ENCODE data around the gene RFTN2. TPM values are rescaled to one million over a fixed set of nuclear protein-coding genes. Genes with fewer than 3 reads are reported as not detected.
A peak's percentile ranks its signal among the peaks of the same experiment; 100 is the strongest.

The RFTN2 gene
- total and polyA plus RNA-seq, 9 of the 15 experiments (the other 6 are each of a cell fraction or from before 2014, with no cell fraction given): 0.01 to 0.11 (median 0.04) TPM; not detected in 6

DNA sequence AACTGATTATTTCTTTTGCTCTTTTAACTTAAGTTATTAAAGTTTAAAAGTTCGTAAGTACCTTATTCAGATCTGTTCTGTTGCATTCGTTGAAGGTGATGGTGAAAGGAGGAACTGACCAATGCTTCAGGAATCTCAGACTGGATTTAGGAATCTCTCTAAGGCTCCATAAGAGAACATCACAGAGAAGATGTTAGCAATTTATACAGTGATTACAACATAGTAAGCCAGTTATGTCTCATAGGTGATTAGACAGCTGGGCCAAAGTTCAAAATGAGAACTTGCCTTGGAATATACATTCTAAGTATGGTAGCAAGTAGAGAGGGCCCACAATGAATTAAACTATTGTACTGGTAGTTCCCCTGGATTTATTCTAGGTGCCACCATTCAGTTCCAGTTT is 32.9 kb upstream of the RFTN2 start:
- Histone ChIP-seq H3K27ac (ENCODE audit: extremely low read depth, low read depth, low read length) (no peak overlapping the region), H4K20me1 (replicated peaks; ENCODE audit: control insufficient read depth, insufficient read depth, low read length) (peaks cover 14% of the 10 kb centered on the region), H2AFZ (ENCODE audit: low read depth, low read length) (no peak overlapping the region), H3K4me2 (ENCODE audit: insufficient read depth, low read length) (peak overlapping the region; percentile 60), H3K27me3 (ENCODE audit: control insufficient read depth in 2 of 2, insufficient read depth in 2 of 2, low read length in 2 of 2) (no peaks in the 10 kb centered on the region), H3K4me3 (peak overlapping the region; percentile 10; the same call in 1 of the 2 replicates), H3K9ac (ENCODE audit: insufficient read depth in 1 of 2, low read depth in 2 of 2, low read length in 2 of 2) (peak overlapping the region in 1 of 2 experiments; percentile 52; a peak in 1 of 4 replicates), H3K4me1 (replicated peaks in 1 of 2; ENCODE audit: control insufficient read depth in 2 of 2, insufficient read depth in 2 of 2, low read length in 2 of 2) (peaks cover 5 to 12% of the 10 kb centered on the region in 2 experiments; a peak in 4 of 5 replicates), H3K9me1 (ENCODE audit: control insufficient read depth, insufficient read depth, low read length) (no peaks in the 10 kb centered on the region), H3K36me3 (ENCODE audit: control insufficient read depth, insufficient read depth, low read length) (peaks cover 53% of the 10 kb centered on the region), H3K79me2 (ENCODE audit: control insufficient read depth, insufficient read depth, low read length) (peaks cover 62% of the 10 kb centered on the region), H3K9me3 (replicated peaks; ENCODE audit: control insufficient read depth, insufficient read depth, low read depth, low read length) (no peaks in the 10 kb centered on the region)
- BruUV-seq (replicated peaks): no TSS peak
- ChIA-PET POLR2A (no interaction called here), CTCF (ENCODE audit: low intra/inter-chr PET ratio) (interaction anchor here (1.0 to 1.6 kb wide), 2 partner anchors 70 to 588 kb away, joined by 3 to 6 read pairs; no protein-coding TSS in a partner anchor)
- ATAC-seq (no peak), DNase-seq (ENCODE audit: extremely low read depth in 1 of 4, low spot score in 3 of 4) (no peak), FAIRE-seq (no peak)
- 10% methylated on average over 2 of the region's 2 CpGs for WGBS (ENCODE audit: insufficient coverage, low coverage, missing lambda C conversion rate)
- in situ Hi-C loops (cut with MboI): no loop called here
- intact Hi-C loops (cut with micrococcal nuclease): loop anchor here (1.0 to 10.0 kb wide), 5 partner anchors 69 to 426 kb away; partner anchors contain the start of gene HSPD1
- TF ChIP-seq RAD21 (CRISPR knock-in tag; conservative IDR thresholded peaks at IDR 0.05 in 1 of 2, IDR thresholded peaks at IDR 0.05 in 1 of 2): no peak
- no peak for TF ChIP-seq MBD2 (IDR thresholded peaks at IDR 0.05; ENCODE audit: borderline replicate concordance, low read depth)
- TF ChIP-seq ILK (tag; IDR thresholded peaks at IDR 0.05; ENCODE audit: borderline replicate concordance, low read depth): no peak
- TF ChIP-seq CAMTA2 (CRISPR knock-in tag; conservative IDR thresholded peaks at IDR 0.05): no peak

Measured in K562 (cell line).